Measurements from ENCODE around the gene EI24.
A peak's percentile ranks its signal among the peaks of the same experiment; 100 is the strongest.

DNA sequence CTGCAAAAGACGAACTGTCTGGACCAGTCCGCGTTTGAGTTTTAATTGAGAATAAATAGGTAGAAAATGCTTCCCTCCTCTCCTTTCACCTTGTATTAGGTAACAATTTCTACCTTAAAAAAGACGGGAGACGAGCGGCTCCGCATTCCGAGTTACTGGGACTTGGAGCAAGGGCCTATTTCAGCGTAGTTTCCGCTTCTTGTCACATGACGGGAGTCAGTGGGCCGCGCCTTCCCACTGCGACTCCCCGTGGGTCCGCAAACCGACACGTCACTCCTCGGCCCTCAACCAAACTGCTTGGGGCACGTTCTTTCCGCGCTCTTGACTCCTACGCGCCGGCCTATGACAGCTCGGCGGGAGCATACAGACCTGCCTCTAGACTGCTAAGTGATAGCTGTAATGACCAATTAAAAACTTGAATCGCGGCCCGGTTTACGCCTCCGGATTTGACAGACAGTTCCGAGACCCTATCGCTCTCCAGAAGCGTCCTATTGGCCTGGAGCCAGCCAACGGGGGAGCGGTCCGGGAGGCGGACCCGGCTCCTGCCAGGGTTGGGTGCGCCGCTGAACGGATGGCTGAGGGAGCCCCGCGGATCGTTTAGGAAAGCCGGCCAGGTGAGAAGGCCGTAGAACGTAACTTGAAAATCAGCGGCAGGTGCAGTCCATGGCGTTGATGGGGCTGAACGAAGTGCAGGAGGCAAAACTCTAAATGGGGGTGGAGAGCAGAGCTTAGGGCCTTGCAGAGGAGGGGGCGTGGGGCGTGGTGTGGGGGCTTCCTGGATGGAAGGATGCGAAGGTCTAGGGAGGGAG lies 23.2 kb downstream of the EI24 start, which contains the start of gene STT3A:
- TF ChIP-seq SMC3 (IDR thresholded peaks at IDR 0.05; ENCODE audit: low read depth, low read length) (no peak), RAD21 (IDR thresholded peaks at IDR 0.05; ENCODE audit: low read length) (no peak), ELK1 (IDR thresholded peaks at IDR 0.05; ENCODE audit: borderline replicate concordance, low read depth, low read length) (no peak), CHD1 (IDR thresholded peaks at IDR 0.05; ENCODE audit: low read depth, low read length) (no peak), POLR2A (IDR thresholded peaks at IDR 0.05; ENCODE audit: low read depth, low read length) (peak; percentile 89)
- TF ChIP-seq, protein P1, sequence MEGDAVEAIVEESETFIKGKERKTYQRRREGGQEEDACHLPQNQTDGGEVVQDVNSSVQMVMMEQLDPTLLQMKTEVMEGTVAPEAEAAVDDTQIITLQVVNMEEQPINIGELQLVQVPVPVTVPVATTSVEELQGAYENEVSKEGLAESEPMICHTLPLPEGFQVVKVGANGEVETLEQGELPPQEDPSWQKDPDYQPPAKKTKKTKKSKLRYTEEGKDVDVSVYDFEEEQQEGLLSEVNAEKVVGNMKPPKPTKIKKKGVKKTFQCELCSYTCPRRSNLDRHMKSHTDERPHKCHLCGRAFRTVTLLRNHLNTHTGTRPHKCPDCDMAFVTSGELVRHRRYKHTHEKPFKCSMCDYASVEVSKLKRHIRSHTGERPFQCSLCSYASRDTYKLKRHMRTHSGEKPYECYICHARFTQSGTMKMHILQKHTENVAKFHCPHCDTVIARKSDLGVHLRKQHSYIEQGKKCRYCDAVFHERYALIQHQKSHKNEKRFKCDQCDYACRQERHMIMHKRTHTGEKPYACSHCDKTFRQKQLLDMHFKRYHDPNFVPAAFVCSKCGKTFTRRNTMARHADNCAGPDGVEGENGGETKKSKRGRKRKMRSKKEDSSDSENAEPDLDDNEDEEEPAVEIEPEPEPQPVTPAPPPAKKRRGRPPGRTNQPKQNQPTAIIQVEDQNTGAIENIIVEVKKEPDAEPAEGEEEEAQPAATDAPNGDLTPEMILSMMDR (conservative IDR thresholded peaks at IDR 0.05; ENCODE audit: low read depth, low read length), result no peak

All from IMR-90 (cell line).